PFSK-1 (cell line): Measurements from ENCODE around the gene CMTM4.

Source experiments
- FOXP2 ChIP-seq: optimal IDR thresholded peaks from 2 replicates; pipeline ENCODE3; 2011; ENCODE audit warnings: borderline replicate concordance, control low read depth, inconsistent platforms; ENCODE audit not compliant: insufficient read depth; ENCODE audit errors: extremely low read length, extremely low read depth
- POLR2AphosphoS5 ChIP-seq: IDR thresholded peaks from 2 replicates; pipeline ENCODE4 v1.6.1; 2012; ENCODE audit warnings: low read depth, mild to moderate bottlenecking, control low read depth, low read length, moderate library complexity
- SIN3A ChIP-seq: IDR thresholded peaks from 2 replicates; pipeline ENCODE4 v1.6.1; 2012; ENCODE audit warnings: mild to moderate bottlenecking, low read length, moderate library complexity, borderline replicate concordance; ENCODE audit not compliant: insufficient read depth
- TF ChIP-seq, protein P1 (sequence below), 2 experiments: IDR thresholded peaks; 2 replicates each; pipeline versions ENCODE4 v1.6.1 to v1.8.0; 2011 to 2012; ENCODE audit warnings: low read depth in 2 of 2, low read length in 2 of 2, control low read depth in 1 of 2, inconsistent platforms in 1 of 2, mild to moderate bottlenecking in 1 of 2, moderate library complexity in 1 of 2; ENCODE audit not compliant: insufficient read depth in 1 of 2

DNA sequence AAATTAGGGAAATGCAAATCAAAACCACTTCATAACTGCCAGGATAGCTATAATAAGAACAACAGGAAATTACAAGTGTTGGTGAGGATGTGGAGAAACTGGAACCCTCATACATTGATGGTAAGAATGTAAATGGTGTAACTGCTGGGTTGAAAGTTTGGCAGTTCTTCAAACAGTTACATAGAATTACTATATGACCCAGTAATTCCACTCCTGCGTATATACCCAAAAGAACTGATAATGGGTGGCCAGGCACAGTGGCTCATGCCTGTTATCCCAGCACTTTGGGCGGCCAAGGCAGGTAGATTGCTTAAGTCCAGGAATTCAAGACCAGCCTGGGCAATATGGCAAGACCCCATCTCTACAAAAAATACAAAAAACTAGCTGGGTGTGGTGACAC, 4.5 kb upstream of the CMTM4 start:
- TF ChIP-seq POLR2AphosphoS5, result no peak
- TF ChIP-seq FOXP2, result no peak
- TF ChIP-seq, protein P1, sequence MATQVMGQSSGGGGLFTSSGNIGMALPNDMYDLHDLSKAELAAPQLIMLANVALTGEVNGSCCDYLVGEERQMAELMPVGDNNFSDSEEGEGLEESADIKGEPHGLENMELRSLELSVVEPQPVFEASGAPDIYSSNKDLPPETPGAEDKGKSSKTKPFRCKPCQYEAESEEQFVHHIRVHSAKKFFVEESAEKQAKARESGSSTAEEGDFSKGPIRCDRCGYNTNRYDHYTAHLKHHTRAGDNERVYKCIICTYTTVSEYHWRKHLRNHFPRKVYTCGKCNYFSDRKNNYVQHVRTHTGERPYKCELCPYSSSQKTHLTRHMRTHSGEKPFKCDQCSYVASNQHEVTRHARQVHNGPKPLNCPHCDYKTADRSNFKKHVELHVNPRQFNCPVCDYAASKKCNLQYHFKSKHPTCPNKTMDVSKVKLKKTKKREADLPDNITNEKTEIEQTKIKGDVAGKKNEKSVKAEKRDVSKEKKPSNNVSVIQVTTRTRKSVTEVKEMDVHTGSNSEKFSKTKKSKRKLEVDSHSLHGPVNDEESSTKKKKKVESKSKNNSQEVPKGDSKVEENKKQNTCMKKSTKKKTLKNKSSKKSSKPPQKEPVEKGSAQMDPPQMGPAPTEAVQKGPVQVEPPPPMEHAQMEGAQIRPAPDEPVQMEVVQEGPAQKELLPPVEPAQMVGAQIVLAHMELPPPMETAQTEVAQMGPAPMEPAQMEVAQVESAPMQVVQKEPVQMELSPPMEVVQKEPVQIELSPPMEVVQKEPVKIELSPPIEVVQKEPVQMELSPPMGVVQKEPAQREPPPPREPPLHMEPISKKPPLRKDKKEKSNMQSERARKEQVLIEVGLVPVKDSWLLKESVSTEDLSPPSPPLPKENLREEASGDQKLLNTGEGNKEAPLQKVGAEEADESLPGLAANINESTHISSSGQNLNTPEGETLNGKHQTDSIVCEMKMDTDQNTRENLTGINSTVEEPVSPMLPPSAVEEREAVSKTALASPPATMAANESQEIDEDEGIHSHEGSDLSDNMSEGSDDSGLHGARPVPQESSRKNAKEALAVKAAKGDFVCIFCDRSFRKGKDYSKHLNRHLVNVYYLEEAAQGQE (IDR thresholded peaks at IDR 0.05; ENCODE audit: insufficient read depth in 1 of 2, low read depth in 2 of 2, low read length in 2 of 2), result no peak
- no peak for TF ChIP-seq SIN3A
